Measurements from ENCODE around the gene DNAJB11.
"Not testable (repeated sequence)": the region's sequence is repeated elsewhere in the genome, so short reads cannot be mapped to it uniquely, and the experiment has no call there.

The DNAJB11 gene

DNA sequence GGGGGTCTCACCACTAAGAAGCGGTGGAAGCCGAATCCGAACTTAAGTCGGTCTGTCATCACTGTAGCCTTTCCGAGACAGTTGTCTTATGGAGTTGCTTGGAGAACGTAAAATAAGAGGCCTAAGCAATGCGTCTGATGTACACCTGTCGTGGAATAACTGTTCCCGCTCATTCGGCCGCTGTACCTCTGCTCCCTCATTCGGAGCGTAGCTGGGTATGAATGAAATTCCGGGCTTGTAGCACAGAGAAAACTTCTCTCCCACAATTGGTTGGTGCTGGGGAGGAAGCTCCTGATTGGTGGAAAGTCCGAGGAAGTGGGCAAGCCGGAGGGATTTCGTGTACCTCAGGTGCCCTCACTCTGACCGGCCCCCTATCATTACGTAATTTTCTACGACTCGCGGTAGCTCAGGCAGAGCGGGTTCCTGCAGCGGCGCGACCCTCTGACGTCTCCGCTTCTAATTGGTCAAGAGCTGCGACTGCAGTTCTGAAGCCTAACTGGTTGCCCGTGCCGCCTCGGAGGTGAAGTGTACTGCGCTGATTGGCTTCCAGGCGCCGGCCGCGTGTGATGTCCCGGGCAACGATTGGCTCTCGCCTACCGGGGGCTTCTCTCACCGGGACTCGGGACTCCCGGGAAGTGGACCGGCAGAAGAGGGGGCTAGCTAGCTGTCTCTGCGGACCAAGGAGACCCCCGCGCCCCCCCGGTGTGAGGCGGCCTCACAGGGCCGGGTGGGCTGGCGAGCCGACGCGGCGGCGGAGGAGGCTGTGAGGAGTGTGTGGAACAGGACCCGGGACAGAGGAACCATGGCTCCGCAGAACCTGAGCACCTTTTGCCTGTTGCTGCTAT is at the start of gene DNAJB11:
DNAJB11 (plus strand) TSS at position 625 of the 845 bp plus-strand sequence; CDS start at position 803, 178 bp downstream.
- peak; percentile 100 for DNase-seq (ENCODE audit: low spot score)

DNA sequence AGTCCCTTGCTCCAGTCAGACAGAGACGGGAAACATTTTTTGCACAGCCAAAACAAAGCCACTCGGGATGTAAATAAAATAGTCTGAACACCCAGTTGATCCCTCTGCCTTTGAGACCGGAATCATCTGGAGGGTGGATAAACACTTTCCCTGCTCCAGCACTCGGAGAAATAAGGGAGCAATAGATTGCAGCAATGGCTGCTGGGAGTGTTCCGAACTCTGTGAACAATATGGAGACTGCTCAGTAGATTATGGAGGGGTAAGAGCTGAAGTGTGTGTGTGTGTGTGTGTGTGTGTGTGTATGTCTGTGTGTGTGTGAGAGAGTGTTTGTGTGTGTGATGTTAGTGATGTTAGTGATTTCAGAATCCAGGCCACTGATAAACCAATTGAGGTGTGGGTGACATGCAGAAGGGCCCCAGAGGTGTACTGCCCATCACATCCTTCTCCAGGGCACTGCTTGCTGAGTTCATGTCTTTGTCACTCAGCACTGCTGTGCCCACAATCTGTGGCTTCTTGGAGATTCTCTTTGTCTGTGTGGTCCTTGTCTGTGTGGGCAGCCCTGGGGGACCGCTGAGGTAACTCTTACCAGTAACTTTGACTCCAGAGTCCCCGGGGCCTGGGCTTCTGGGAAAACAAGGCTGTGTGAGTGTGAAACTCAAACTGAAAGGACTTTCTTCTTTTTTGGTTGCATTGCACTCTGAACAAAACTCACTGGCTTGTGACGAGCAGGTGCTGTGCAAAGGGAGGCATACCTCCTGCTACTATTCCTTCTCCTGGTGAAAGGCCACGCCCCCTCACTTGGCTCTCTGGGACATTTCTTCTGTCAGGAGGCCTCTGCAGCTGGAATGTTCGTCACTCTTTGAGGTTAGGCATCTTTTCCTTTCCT is 49.3 kb upstream of the DNAJB11 start:
- no peak for DNase-seq (ENCODE audit: low spot score)

DNA sequence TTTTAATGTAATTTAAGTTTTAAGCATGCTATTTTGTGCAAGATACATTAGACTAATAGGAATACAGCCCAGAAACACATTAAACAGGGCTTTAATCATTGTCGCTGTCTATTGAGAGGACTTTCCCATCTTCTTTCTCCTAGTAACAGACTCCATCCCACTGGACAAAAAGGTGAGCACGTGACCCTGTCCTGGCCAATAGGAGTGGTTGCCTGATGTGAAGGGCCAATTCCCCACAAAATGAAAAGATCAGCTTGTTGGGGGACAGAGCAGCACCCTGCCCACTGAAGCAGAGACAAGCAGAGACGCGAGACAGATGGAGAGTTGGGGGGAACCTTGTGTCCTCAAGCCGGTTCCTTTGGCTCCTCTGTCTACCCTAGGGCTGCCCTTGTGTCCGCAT is 47.5 kb upstream of the DNAJB11 start:
- no peak for DNase-seq (ENCODE audit: low spot score)

DNA sequence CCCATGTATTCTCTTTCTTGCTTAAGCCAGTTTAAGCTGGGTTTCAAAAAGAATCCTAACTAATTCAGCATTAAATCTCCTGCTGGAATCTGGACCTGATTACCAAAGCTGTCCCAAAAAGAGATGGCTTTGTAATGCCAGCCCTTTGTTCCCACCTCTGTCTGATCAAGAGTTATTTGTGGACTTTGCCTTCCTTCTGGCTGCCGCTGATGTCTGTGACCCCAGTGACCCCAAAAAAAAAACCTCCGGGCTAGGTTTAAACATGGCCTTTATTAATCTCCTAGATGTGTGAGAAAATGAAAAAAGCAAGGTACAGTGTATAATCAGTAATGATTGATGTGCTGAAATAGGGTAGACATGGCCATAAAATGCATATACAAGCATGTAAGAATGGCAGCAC is 47.1 kb upstream of the DNAJB11 start:
- DNase-seq (ENCODE audit: low spot score), result no peak

DNA sequence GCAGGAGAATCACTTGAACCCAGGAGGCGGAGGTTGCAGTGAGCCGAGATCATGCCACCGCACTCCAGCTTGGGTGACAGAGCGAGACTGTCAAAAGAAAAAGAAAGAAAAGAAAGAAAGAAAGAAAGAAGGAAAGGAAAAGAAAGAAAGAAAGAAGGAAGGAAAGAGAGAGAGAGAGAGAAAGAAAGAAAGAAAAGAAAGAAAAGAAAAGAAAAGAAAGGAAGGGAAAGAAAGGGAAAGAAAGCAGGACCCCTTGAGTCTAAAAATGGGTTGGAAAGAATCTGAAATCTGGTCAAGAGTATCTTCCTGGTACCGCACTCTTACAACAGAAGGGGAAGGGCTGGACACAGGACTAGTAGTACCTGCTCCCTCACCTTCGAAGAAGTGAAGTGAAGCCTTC is 45.9 kb upstream of the DNAJB11 start:
- DNase-seq (ENCODE audit: low spot score), result no peak

DNA sequence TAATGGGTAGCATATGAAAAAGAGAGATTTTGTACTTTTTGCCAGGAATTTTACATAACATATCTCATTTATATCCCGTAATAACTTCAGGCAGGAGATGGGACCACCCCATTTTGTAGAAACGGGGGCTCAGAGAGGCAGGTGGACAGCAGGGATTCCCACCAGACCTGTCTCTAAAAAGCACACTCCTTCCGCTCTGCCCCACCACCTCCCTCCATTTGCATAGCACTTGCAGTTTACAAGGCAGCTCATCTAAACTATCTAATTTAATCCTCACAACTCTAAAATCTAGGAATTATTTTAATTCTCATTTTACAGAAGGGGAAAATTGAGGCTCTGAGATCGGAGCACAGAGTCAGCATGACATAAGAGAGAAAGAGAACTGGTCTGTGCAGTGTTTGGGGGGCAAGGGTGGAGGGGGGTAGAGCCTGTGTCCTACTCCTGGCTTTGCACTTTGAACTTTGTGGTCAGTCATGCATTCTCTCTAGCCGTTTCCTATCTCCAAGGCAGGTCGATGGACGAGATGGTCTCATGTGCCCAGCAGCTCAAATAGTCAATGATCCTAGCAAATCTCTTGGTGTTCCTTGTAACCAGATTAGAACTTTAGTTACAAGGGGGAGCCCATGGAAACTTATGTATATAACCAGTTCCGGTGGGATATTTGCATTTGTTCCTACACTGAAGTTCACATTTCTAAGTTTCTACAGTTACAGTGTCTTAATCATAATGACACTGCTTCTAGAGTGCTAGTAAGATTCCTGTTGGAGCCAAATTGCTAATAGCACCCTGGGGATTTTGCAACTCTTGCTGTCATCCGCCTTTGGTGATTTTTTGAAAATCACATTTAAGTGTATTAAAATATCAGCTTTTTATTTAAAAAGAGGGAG is 44.9 kb upstream of the DNAJB11 start:
- no peak for DNase-seq (ENCODE audit: low spot score)

DNA sequence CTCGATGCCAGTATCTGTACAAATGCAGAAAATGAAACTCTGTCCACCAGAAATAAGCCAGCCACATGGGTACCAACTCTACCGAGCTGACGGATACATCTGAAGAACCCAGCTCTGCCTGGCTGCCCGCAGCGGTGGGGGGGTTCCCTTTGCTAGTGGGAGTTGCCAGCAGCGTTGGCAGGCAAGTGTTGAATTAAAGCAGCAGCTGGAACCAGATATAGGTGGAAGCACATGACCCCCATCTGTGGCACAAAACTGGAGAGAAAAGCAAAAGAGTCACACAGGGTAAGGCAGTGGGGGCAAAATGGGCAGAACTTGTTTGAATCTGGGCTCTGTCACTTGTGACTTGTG is 44.3 kb upstream of the DNAJB11 start:
- DNase-seq (ENCODE audit: low spot score), result no peak

DNA sequence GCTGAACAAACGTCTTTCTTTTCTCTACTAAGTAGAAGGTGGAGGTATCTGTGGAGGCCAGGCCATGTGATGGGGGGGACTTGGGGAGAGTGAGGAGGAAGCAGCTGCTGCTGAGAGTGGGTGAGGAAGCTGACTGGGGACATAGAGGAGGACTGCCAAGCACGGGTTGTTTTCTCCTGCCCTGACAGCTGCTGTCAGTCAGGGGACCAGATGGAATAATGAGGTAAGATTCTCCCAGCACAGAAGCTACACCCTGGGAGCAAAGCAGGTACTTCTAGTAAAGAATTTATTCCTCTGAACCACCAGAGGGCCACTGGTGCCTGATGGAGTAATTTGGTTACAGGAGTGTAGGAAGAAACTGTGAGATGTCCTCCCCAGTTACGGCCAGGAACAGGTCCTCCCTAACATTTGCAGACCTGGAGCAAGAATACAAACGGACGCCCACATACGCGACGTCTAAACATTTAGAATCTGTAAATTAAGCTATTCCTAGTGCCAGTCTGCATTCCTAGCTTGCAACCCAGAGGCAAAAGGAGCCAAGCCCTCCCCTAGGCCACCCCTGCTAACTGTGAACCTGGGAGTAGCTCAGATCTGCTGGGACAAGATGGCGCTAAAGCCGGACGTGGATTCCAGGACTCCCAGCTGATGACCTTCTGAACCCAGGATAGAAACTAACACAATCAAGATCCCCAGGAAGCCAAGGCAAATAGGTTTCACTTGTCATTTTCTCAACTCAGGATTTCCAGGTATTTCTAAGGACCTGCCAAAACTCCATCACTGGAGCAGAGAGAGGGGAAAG is 41.1 kb upstream of the DNAJB11 start:
- DNase-seq (ENCODE audit: low spot score), result no peak

DNA sequence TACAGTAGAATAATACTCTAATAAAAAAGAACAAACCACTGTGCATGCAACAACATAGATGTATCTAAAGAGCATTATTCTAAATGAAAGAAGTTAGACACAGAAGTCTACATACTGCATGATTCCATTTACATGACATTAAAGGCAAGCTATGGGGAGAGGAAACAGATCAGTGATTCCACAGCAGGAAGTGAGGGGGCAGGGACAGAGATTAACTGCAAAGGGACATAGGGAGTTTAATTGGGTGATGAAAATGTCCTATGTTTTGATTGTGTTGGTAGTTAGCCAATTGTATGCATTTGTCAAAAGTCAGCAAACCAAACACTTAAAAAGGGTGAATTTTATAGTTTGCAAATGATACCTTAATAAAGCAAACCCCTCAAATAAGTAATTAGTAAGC is 40.1 kb upstream of the DNAJB11 start:
- DNase-seq (ENCODE audit: low spot score), result no peak

DNA sequence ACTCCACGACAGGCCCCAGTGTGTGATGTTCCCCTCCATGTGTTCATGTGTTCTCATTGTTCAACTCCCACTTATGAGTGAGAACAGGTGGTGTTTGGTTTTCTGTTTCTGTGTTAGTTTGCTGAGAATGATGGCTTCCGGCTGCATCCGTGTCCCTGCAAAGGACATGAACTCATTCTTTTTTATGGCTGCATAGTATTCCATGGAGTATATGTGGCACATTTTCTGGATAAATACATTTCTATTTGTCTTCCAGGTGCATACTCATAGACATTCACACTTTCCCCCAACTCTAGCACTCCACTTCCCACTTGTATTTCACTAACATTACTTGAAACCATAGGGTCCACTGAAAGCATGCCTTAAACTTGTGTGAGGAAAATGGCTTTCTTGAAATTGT is 38.8 kb upstream of the DNAJB11 start:
- not testable (repeated sequence) for DNase-seq (ENCODE audit: low spot score)

DNA sequence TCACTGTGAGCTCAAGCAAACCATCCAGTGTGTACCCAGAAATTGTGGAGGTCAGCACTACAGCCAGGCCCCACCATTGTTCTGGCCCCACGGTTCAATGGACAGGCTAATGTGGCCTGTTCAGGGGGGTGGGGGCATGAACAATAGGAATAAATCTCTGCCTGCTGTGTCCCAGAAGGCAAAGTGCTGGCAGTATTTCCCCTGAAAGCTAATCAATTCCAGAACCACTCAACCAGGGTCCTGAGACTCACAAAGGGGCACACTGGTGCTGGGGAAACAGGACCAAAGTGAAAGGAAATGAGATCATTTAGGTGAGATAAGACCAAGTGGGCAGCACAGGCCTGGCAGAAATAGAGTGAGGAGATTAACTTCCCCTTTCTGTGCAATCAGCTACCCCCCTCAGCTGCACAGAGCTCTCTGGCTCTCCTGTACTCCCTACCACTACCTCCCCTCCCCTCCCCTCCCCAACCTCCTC is 37.9 kb upstream of the DNAJB11 start:
- DNase-seq (ENCODE audit: low spot score), result no peak

DNA sequence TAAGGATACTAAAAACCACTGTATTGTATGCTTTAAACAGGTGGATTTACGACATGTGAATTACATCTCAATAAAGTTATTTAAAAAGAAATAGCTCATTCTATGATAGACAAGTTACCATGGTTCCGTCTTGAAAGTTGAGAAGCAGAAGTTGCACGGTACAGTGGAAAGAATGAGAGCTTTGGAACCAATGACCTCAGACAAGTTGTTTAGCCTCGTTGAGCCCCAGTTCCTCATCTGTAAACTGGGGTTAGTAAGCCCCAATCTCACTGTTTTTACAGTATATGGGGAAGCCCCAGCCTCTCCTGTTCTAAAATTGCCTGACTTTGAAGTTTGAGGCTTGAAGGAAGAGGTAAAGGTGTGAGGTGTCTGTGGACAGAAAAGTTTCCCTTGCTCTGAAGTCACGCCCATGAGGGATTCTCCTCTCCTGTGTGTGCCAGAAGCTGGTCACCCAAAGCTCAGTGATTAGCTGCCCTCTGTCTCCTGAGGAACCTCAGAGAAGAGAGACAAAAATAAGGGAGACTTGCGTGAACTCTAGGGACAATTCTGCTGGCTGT is 36.3 kb upstream of the DNAJB11 start:
- DNase-seq (ENCODE audit: low spot score), result no peak

DNA sequence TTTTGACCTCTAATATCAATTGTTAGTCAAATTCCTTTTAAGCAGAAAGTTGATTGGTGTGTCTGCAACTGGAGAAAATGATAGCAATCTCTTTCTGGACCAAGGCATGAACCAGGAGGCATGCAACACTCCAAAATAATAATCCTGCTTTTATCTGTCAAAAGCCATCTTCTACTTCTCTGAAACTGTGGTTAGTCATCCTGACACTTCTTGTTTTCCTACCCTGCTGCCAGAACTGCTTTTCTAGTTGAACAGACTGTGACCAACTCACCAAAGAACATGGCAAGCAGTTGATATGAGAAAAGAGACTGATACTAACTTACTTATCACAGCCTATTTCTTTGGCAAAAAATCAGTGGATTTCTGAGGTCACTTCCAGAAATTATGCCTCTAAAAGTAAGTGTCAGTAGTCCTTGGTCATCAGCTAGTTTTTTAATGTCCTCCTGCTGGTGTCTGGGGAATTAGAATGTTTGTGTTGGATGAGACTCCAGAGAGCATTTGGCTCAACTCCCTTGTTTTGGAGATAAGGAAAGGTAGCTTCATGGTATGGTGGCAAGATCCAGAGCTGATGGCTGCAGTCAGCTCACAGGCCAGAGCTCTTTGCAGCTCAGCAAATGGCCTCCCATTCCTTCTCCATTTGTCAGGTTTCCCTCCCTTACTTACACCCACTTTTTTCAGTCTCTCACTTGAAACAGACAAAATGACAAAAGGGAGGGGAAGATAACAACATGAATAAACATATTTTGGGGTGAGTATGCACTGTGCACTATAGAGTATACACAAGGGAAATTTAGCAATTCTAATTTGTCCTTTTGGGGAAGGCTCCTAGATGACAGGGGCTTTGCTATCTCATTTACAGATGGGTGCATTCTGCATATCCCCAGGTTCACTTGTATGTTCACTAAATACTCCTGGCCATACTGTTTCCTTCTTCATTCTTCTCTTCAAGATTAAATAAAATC is 33.4 kb upstream of the DNAJB11 start:
- no peak for DNase-seq (ENCODE audit: low spot score)

DNA sequence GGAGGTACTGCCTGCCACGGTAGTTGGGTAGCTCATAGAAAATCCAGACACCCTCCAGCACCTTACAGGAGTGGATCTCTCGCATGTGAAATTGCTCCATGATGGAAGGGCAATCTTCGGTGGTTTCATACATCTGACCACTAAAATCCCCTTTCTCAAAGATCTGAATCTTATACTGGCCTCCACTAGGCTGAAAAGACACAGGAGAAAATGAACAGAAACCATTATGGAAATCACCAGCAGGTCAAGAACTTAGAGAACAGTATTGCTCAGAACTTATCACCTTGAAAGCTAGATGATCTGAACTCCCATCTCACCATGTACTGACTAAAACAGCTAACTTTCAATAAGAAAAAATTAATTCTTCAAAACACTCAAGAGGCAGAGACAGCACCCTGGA is 31.7 kb upstream of the DNAJB11 start:
- no peak for DNase-seq (ENCODE audit: low spot score)

DNA sequence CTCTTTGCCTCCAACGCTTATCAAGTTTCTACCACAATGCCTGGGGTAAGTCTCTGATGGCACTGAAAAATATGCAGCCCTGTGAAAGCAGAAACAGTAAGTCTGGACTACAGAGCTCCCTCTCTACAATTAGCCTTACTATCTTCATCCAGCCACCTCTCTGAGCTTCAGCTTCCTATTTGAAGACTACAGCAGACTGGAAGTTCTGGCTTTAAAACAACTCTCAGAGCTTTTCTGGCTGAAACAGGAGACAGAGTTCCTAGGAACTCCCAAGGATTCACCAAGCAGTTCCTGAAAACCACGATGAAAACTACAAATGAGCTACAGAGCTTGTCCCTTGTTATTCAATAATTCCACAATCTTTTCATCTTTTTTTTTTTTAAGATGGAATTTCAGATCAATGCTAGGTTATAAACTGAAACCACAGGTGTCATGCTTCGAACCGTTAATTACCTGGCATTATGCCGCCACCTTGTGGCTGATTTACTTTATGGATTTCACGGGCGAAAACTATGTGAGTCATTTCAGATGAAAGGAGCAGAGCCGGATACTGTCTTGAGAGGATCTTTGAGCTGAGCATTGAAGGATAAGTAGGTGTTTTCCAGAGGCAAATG is 30.2 kb upstream of the DNAJB11 start:
- peak; percentile 89 for DNase-seq (ENCODE audit: low spot score)

DNA sequence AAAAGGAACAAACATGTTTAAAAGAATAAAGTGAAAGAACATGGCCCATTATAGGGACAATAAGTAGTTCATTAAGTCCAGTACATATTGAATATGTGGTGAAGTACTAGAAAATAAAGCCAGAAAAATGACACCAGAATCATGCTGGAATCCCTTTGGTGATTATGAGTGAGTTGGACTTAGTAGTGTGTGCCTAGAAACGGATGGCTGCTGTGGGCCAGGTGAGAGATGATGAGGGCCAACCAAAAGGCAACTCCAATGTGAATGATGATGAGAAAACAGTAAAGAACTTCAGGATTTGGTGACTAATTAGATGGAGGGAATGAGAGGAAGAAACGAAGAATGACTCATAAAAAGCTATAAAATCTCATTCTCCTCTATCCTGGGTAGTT is 29.7 kb upstream of the DNAJB11 start:
- no peak for DNase-seq (ENCODE audit: low spot score)

DNA sequence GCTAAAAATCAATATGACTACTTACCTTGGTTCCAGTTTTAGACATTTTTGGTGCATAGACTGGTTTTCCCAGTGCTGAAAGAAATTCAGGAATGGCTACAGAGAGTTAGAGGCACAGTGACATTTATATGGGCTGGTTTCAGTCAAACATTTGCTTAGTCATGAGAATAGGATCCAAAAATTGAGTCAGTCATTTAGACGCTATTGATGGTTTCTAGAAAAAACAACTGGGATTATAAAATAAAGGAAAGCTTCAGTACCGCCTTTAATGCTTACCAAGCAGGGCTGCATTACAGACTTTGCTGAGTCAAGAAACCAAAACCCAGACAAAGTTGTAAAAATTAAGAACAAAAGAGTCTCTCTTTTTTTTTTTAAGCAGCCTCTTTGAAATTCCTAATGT is 26.2 kb upstream of the DNAJB11 start, which contains the start of gene CRYGS:
CRYGS (minus strand) TSS at position 100 of the 400 bp plus-strand sequence; CDS start at position 46, 54 bp downstream.
- DNase-seq (ENCODE audit: low spot score), result peak; percentile 32

DNA sequence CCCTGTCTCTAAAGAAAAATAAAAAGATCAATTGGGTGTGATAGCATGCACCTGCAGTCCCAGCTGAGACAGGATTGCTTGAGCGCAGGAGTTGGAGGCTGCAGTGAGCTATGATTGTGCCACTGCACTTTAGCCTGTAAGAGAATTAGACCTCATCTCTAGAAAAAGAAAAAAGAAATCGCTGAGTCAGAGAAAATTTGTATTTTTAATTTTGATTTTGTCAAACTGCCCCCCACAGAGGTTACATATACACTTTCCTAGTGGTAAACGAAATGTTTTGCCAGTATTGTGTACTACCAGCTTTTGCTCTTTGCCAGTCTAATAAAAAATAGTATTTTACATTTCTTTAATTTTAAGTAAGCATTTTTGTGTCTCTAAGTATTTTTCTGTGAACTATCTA is 21.0 kb upstream of the DNAJB11 start:
- no peak for DNase-seq (ENCODE audit: low spot score)

DNA sequence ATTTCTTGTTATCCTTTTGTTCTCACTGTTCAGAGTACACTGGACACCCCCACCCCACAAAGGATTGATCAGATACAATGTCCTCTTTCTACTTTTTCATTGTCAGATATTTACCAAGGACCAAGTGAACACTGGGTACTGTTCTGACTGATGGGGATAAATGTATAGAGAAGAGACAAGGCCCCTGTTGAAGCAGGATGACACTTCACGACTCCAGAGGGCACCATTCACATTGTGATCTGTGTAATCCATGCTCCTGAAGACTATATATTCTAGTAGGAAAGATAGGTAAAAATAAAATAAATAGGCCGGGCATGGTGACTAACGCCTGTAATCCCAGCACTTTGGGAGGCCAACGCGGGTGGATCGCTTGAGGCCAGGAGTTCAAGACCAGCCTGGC is 19.1 kb upstream of the DNAJB11 start:
- no peak for DNase-seq (ENCODE audit: low spot score)
